ENCODE measurements around the gene TTLL11. TPM values are rescaled to one million over a fixed set of nuclear protein-coding genes. Genes with fewer than 3 reads are reported as not detected.

The TTLL11 gene
- total and polyA plus RNA-seq, 2 of the 8 experiments (the other 6 are each of a cell fraction or from before 2014, with no cell fraction given): 0.56 to 0.80 TPM

- Histone ChIP-seq H4K8ac (ENCODE audit: extremely low read depth, insufficient read depth, low read length) (no peak overlapping the region), H3K27ac (ENCODE audit: low read depth, low read length) (no peak overlapping the region), H3K56ac (replicated peaks; ENCODE audit: insufficient read length, low read depth, low read length) (no peak overlapping the region), H3K36me3 (ENCODE audit: control insufficient read depth in 2 of 4, insufficient read depth in 4 of 4, low read length in 3 of 4) (no peaks in the 10 kb centered on the region), H3K4me2 (ENCODE audit: insufficient read depth in 1 of 2, low read depth in 2 of 2, low read length in 2 of 2) (no peak overlapping the region; a peak in 1 of 4 replicates), H3K27me3 (replicated peaks in 1 of 4; ENCODE audit: control insufficient read depth in 3 of 4, extremely low read depth in 1 of 4, insufficient read depth in 3 of 4, low read length in 3 of 4) (no peaks in the 10 kb centered on the region), H2BK5ac (ENCODE audit: low read depth, low read length) (no peak overlapping the region), H3K9me3 (ENCODE audit: insufficient read depth in 2 of 2, low read depth in 1 of 2, low read length in 1 of 2) (no peaks in the 10 kb centered on the region), H2BK120ac (replicated peaks; ENCODE audit: low read depth, low read length) (no peak overlapping the region), H3K9ac (replicated peaks in 1 of 4; ENCODE audit: extremely low read depth in 1 of 4, low read depth in 3 of 4, low read length in 3 of 4) (no peak overlapping the region), H3K18ac (ENCODE audit: extremely low read depth, low read length) (no peak overlapping the region), H3K4me1 (replicated peaks in 1 of 4; ENCODE audit: control insufficient read depth in 3 of 4, insufficient read depth in 4 of 4, low read length in 3 of 4) (peaks cover 1 to 8% (median 5%) of the 10 kb centered on the region in 4 experiments; a peak in 5 of 7 replicates), H3K79me2 (ENCODE audit: control insufficient read depth in 1 of 2, insufficient read depth in 2 of 2, low read length in 2 of 2) (no peaks in the 10 kb centered on the region), H3K4ac (replicated peaks; ENCODE audit: insufficient read length, low read depth, low read length) (no peak overlapping the region), H4K5ac (ENCODE audit: insufficient read length, low read depth, low read length) (no peak overlapping the region), H2BK15ac (ENCODE audit: low read length) (no peak overlapping the region), H4K20me1 (replicated peaks in 1 of 2; ENCODE audit: control insufficient read depth in 1 of 2, insufficient read depth in 2 of 2, low read length in 2 of 2) (no peaks in the 10 kb centered on the region), H4K91ac (replicated peaks; ENCODE audit: insufficient read length, low read length) (no peak overlapping the region), H3K23me2 (ENCODE audit: low read depth, low read length) (no peaks in the 10 kb centered on the region), H3K4me3 (ENCODE audit: extremely low read depth in 1 of 4, insufficient read depth in 2 of 4, low read depth in 3 of 4, low read length in 4 of 4) (no peak overlapping the region), H3K14ac (ENCODE audit: insufficient read length) (no peak overlapping the region), H2AFZ (ENCODE audit: low read length) (no peak overlapping the region), H3K23ac (ENCODE audit: insufficient read length) (no peak overlapping the region), H2BK12ac (ENCODE audit: low read depth, low read length) (no peak overlapping the region), H2AK5ac (ENCODE audit: low read depth, low read length) (no peak overlapping the region), H2BK20ac (ENCODE audit: low read length) (no peak overlapping the region), H3K79me1 (ENCODE audit: low read depth, low read length) (no peaks in the 10 kb centered on the region; the same call in 1 of the 2 replicates)
- WGBS, 2 experiments (ENCODE audit: extremely low coverage in 1 of 2, insufficient coverage in 1 of 2, insufficient read length in 1 of 2, insufficient replicate concordance in 2 of 2, low coverage in 1 of 2, low lambda C conversion rate in 2 of 2, missing lambda C conversion rate in 1 of 2): 65% methylated on average over 4 of the region's 4 CpGs; no CpG with 5 or more reads in 1 of the 2 experiments
- FAIRE-seq (no peak), DNase-seq (ENCODE audit: low read depth in 1 of 2, low spot score in 2 of 2) (no peak)
- ChIA-PET CTCF (ENCODE audit: partially characterized antibody) (interaction anchor here (0.7 to 2.1 kb wide), 12 partner anchors 9 to 264 kb away, joined by 3 to 12 read pairs (median 4); no protein-coding TSS in a partner anchor), POLR2A (ENCODE audit: partially characterized antibody) (no interaction called here)
- no peak for TF ChIP-seq NRF1 (IDR thresholded peaks at IDR 0.05; ENCODE audit: low read depth, low read length)
- no peak for TF ChIP-seq ZNF274 (IDR thresholded peaks at IDR 0.05; ENCODE audit: borderline replicate concordance, extremely low read depth, low read length)
- TF ChIP-seq CREB1 (IDR thresholded peaks at IDR 0.05): no peak
- no peak for TF ChIP-seq TEAD4 (IDR thresholded peaks at IDR 0.05; ENCODE audit: low read depth, low read length)
- TF ChIP-seq BACH1 (IDR thresholded peaks at IDR 0.05; ENCODE audit: low read length): no peak
- no peak for TF ChIP-seq KDM4A (IDR thresholded peaks at IDR 0.05; ENCODE audit: low read depth, low read length, severe bottlenecking)
- no peak for TF ChIP-seq USF2 (IDR thresholded peaks at IDR 0.05; ENCODE audit: low read length)
- no peak for TF ChIP-seq TBP (IDR thresholded peaks at IDR 0.05; ENCODE audit: low read depth, low read length)
- no peak for TF ChIP-seq MAX (IDR thresholded peaks at IDR 0.05)
- TF ChIP-seq CHD1 (IDR thresholded peaks at IDR 0.05; ENCODE audit: low read depth, low read length): no peak
- no peak for TF ChIP-seq KDM1A (IDR thresholded peaks at IDR 0.05; ENCODE audit: borderline replicate concordance, low read length)
These were observed 145.3 kb downstream of the TTLL11 start for GRCh38 chr9:121947775-121948174.

Data from H1 (cell line).